Activated naive CD4-positive, alpha-beta T cell treated with anti-CD3 and anti-CD28 coated beads, Interleukin-2, amount 10 ng/mL, durations not matched to agents 7 days and 5 days (primary cell): ENCODE data around the gene STAC3.
"Not testable (repeated sequence)": the region's sequence is repeated elsewhere in the genome, so short reads cannot be mapped to it uniquely, and the experiment has no call there.

Experiments
- CTCF ChIA-PET: fragments of 350-600 bp; sonication (Branson Sonifier 250); formaldehyde crosslinking; loops from one replicate; lab custom pipeline; 2021; ENCODE audit warnings: antibody characterized with exemption; lab: Charles Lee
- DNase-seq: peaks from one replicate; pipeline ENCODE4 v3.0.0-alpha.2; 2020
- H3K27ac Mint-ChIP-seq: one replicate; pipeline ENCODE4 v1.8.0; 2021; ENCODE audit warnings: mild to moderate bottlenecking, moderate library complexity, mixed read lengths
- H3K27me3 Mint-ChIP-seq: one replicate; pipeline ENCODE4 v1.8.0; 2021; ENCODE audit warnings: mild to moderate bottlenecking, mixed read lengths
- H3K36me3 Mint-ChIP-seq: one replicate; pipeline ENCODE4 v1.8.0; 2021; ENCODE audit warnings: mixed read lengths
- H3K4me1 Mint-ChIP-seq: one replicate; pipeline ENCODE4 v1.8.0; 2021; ENCODE audit warnings: mixed read lengths
- H3K4me3 Mint-ChIP-seq: one replicate; pipeline ENCODE4 v1.8.0; 2021; ENCODE audit warnings: mild to moderate bottlenecking, moderate library complexity, mixed read lengths
- H3K9me3 Mint-ChIP-seq: one replicate; pipeline ENCODE4 v1.8.0; 2021; ENCODE audit warnings: mixed read lengths

STAC3 gene

DNA sequence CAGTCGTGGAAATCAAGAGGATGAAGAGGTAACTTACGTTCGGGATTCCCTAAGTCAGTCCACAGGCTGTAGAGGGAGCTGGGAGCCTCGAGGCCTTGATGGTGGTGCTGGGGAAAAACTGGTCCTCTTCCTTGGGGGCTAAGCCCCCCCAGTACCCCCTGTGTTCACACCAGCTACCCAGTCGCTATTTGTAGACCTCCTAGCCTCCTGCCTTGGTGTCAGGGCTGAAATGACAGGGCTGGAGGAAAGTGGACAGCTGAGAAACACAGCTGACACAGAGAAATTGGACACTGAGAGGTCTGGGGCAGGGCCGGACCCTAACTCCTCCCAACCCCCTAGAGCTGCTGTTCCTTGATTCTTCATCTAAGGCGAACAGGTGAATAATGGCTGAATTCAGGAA lies at the start of gene STAC3:
TSS of gene STAC3 (minus strand) at position 232 of the 400 bp plus-strand sequence. CDS start 1,551 bp downstream, outside the sequence.
- H3K27ac Mint-ChIP-seq: no peak within 1 kb of the TSS
- no peak for DNase-seq
- no peak within 1 kb of the TSS for H3K4me3 Mint-ChIP-seq
- H3K9me3 Mint-ChIP-seq: no peaks in the 10 kb centered on the region
- peaks cover 7% of the 10 kb centered on the region for H3K36me3 Mint-ChIP-seq
- CTCF ChIA-PET: interaction anchor here (0.9 to 4.6 kb wide), 9 partner anchors 8 to 202 kb away, joined by 3 to 21 read pairs (median 4); no protein-coding TSS in a partner anchor
- no peaks in the 10 kb centered on the region for H3K27me3 Mint-ChIP-seq
- peaks cover 10% of the 10 kb centered on the region for H3K4me1 Mint-ChIP-seq

DNA sequence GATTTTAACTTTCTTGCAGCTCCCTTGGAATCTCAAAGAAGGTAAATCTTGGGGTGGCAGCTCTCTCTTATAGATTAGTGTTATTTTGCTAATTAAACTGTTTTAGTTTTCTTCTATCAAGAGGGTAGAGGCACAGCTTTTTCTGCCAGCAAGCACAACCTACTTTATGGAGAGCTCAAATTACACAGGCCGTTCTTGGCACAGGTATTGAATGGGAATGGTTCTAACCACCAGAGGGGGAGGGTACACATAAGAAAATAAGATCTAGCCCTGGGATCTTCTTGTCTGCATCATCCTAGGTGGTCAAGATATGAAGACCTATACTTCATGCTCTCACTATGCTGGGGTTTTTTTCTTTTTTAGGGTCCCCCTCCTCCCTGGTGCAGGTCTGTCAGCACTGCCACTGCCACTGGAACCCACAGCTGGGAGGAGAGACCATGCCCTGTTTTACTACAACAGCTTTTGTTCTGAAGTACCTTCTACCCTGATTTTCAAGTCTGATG lies 48.6 kb upstream of the STAC3 start:
- Mint-ChIP-seq H3K4me3 (no peak overlapping the region), H3K27ac (no peak overlapping the region), H3K27me3 (no peaks in the 10 kb centered on the region), H3K36me3 (peaks cover 56% of the 10 kb centered on the region), H3K9me3 (no peaks in the 10 kb centered on the region), H3K4me1 (no peaks in the 10 kb centered on the region)
- no peak for DNase-seq
- CTCF ChIA-PET: interaction anchor here (1.0 to 1.8 kb wide), 3 partner anchors 13 to 159 kb away, joined by 3 to 5 read pairs (median 4); no protein-coding TSS in a partner anchor

DNA sequence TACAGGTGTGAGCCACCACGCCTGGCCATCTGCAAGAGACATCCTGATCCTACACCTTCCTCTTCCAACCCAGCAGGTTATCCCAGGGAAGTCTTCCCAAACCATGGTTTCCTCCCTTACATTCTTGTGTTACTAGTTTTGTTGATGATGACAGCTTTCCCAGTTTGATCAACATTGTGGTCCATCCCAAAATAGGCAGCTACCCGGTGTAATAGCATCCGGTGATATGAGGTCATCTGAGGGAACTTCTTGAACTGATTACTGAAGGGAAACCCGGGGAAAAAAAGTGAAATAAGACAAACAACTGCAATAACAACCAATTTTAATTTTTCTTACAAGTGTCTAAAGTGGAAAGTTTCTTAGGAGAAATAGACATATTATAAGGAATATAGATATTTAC lies 45.3 kb upstream of the STAC3 start:
- Mint-ChIP-seq H3K27ac (no peak overlapping the region), H3K4me3 (no peak overlapping the region), H3K27me3 (no peaks in the 10 kb centered on the region), H3K36me3 (peaks cover 48% of the 10 kb centered on the region), H3K9me3 (no peaks in the 10 kb centered on the region), H3K4me1 (no peaks in the 10 kb centered on the region)
- DNase-seq: no peak
- CTCF ChIA-PET: no interaction called here

DNA sequence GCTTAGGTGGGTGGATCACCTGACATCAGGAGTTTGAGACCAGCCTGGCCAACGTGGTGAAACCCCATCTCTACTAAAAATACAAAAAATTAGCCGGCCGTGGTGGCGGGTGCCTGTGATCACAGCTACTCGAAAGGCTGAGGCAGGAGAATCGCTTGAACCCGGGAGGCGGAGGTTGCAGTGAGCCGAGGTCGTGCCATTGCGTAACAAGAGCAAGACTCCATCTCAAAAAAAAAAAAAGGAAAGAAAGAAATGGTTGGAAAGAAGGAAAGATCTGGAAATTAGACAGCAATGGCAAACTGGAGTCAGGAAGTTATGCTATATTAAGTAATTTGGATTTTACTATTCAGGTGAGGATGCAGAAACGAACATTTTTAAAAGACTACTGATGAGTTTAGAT lies 31.1 kb upstream of the STAC3 start:
- H3K9me3 Mint-ChIP-seq, H3K4me3 Mint-ChIP-seq, DNase-seq, H3K27me3 Mint-ChIP-seq: not testable (repeated sequence)
- Mint-ChIP-seq H3K27ac (peak overlapping the region; percentile 69), H3K4me1 (peaks cover 20% of the 10 kb centered on the region), H3K36me3 (peaks cover 69% of the 10 kb centered on the region)
- CTCF ChIA-PET: interaction anchor here (0.8 to 1.2 kb wide), 2 partner anchors 171 to 176 kb away, joined by 3 read pairs; no protein-coding TSS in a partner anchor

DNA sequence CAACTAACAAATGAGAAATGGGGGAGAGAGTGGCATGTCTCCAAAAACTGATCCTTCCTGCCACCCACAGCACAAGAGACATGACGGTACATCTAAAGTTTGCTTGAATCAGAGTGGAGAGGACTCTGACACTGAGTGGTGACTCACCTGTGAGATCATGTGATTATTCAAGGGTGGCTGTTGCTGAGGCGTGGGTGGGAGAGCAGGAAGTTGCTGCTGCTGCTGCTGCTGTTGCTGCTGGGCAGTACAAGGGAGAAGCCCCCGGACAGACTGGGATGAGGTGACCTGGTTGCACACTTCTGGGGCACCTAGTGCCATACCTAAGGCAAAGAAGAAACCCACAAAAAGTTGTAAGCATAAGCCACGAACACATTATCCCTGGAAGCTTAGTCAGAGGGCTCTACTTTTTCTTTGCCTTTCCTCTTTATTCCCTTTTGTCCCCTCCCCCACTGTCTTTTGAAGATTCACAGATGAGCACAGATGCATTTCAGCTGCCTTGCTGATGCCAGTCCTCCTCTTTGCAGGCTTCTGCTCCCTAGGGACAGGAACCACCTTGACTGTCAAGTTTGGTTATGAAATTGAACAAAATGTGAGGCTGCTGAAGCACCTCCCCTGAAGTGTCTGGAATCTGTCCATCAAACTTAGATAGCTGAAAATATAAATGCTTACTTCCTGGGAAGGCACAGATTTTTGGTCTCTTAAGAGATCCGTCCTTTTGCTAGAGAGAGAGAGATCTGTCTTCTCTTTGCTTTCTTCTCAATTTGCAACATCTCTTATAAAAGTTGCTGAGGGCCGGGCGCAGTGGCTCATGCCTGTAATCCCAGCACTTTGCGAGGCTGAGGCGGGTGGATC lies 29.4 kb upstream of the STAC3 start:
- Mint-ChIP-seq H3K27ac (peak overlapping the region; percentile 91), H3K27me3 (no peaks in the 10 kb centered on the region), H3K36me3 (peaks cover 64% of the 10 kb centered on the region), H3K4me3 (peak overlapping the region; percentile 29), H3K4me1 (peaks cover 20% of the 10 kb centered on the region), H3K9me3 (no peaks in the 10 kb centered on the region)
- CTCF ChIA-PET: no interaction called here
- DNase-seq: peak; percentile 77

DNA sequence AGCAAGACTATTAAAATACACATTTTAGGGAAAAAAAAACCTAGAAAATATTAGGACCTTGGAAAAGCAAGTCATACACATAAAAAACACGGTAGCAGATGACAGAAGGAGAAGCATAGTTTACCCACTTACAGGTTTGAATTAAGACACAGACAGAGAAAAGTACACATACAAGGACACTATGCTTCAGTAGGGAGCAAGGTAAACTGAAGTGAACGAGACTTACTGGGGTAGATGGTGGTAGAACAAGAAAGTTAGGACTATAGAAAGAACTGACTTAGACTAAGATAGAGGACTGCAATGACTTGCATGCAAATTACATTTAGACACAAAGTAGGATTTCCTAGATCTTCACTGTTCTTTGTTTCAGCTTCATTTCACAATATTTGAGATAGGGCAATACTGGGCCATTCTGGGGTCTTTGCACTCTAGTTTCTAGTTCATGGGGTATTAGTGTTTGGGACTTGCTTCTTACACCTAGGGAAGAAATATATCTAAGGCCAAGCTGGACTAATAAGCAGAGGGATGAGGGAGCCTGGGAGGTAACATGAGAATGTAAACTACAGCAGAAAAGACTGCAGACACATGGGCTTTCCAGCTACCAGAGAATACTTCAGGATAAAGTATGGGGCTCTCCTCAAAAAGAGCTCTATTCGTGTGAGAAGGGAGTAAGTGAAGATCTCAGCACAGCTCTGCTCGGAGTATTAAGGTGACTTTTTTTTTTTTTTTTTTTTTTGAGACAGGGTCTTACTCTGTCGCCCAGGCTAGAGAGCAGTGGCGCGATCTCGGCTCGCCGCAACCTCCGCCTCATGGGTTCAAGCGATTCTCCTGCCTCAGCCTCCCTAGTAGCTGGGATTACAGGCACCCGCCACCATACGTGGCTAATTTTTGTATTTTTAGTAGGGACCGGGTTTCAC lies 27.7 kb upstream of the STAC3 start:
- H3K36me3 Mint-ChIP-seq: peaks cover 69% of the 10 kb centered on the region

DNA sequence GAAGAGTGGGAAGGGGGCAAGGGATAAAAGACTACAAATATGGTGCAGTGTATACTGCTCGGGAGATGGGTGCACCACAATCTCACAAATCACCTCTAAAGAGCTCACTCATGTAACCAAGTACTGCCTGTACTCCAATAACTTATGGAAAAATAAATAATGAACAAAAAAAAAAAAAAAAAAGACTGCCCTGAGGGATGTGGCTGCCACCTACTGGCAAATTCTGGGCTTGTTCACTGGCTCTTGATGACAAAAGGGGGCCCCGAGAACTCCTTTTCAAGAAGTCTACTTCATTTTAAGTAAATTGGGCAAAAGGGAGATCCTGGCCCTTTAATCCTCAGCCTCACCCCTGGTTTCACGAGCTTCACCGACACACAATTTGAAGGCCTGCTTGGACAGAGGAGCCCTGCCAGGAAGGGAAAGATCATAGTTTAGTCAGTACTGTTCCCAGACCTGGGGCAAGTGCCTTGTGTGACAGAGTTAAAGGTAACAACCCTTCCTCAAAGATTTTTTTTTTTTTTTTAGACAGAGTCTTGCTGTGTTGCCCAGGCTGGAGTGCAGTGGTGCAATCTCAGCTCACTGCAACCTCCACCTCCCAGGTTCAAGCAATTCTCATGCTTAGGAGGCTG lies 26.1 kb upstream of the STAC3 start:
- H3K27ac Mint-ChIP-seq: peak overlapping the region; percentile 42
- H3K4me1 Mint-ChIP-seq: peaks cover 20% of the 10 kb centered on the region
- DNase-seq: peak; percentile 44
- H3K27me3 Mint-ChIP-seq: no peaks in the 10 kb centered on the region
- no peak overlapping the region for H3K4me3 Mint-ChIP-seq
- H3K36me3 Mint-ChIP-seq: peaks cover 64% of the 10 kb centered on the region
- H3K9me3 Mint-ChIP-seq: no peaks in the 10 kb centered on the region
- CTCF ChIA-PET: interaction anchor here (1.3 to 3.1 kb wide), 4 partner anchors 10 to 176 kb away, joined by 5 to 10 read pairs (median 8); no protein-coding TSS in a partner anchor

More for the DNA sequence above, 27.7 kb upstream of the STAC3 start:
- no peak for DNase-seq
- Mint-ChIP-seq H3K27ac (no peak overlapping the region), H3K4me1 (peaks cover 20% of the 10 kb centered on the region), H3K27me3 (no peaks in the 10 kb centered on the region), H3K4me3 (no peak overlapping the region), H3K9me3 (no peaks in the 10 kb centered on the region)
- CTCF ChIA-PET: interaction anchor here (2.4 to 3.1 kb wide), 2 partner anchors 8 to 14 kb away, joined by 7 to 10 read pairs; no protein-coding TSS in a partner anchor

DNA sequence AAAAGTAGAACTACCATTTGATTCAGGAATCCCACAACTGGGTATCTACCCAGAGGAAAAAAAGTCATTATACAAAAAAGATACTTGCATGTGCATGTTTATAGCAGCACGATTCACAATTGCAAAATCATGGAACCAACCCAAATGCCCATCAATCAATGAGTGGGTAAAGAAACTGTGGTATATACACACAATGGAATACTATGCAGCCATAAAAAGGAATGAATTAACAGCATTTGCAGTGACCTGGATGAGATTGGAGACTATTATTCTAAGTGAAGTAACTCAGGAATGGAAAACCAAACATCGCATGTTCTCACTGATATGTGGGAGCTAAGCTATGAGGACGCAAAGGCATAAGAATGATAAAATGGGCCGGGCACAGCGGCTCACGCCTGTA lies 25.2 kb upstream of the STAC3 start:
- not testable (repeated sequence) for H3K27ac Mint-ChIP-seq, H3K9me3 Mint-ChIP-seq, H3K4me3 Mint-ChIP-seq, DNase-seq, H3K27me3 Mint-ChIP-seq
- peaks cover 63% of the 10 kb centered on the region for H3K36me3 Mint-ChIP-seq
- H3K4me1 Mint-ChIP-seq: peaks cover 19% of the 10 kb centered on the region
- CTCF ChIA-PET: interaction anchor here (3.1 kb wide), 1 partner anchor 11 kb away, joined by 7 read pairs; no protein-coding TSS in a partner anchor

DNA sequence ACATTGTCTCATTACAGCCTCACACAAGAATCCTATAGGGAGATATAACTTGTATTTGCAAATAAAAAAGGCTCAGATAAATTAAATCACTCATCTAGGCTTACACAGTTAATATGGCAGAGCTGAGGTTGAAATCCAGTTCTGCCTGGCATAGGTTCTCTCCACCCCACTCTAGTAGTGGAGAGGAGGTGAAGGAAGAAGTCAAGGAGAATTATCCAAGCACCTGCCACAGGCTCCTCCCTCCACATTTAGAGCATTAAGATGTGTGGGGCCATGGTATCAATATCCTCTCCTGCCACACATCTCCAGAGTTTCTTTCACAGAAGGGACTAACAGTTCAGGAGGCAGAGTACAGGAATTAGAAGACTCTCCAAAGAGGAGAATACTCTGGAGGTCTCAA lies 22.5 kb upstream of the STAC3 start:
- H3K27me3 Mint-ChIP-seq: no peaks in the 10 kb centered on the region
- H3K27ac Mint-ChIP-seq: peak overlapping the region; percentile 39

DNA sequence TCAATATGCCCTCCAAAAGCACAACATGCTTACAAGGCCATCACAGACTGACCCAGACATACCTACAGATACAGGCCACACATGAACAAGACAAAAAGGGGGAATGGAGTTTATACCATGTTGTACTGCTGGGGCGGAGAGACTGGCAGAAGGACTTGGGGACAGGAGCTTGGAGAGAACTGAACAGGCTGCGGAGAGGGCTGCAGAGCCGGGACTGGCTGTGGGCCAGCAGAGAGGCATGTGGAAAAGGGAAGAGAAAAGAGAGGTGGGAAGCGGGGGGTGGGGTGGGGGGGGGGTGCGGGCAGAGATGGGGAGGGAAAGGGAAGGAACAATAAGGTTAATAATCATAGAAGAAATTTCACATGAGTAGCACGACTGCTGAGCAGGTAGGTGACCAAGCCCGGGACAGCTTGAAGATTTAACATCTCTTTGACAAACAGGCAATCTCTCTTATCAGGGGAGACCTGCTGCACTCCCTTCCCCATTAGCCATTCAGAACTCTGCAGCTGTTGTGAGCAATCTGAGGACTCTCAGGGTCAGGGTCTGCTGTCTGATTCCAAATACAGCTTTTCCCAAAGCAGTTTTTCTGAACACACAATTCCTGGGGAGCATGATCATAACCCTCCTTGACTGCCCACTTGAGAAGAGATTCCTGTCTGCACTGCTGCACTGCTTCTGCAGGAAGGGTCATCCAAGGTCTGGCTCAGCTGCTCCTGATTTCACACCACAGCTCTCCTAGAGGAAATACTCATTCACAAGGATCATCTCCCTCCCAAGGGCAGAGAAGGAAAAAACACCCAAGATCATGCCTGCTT lies 21.6 kb upstream of the STAC3 start:
- Mint-ChIP-seq H3K27me3 (no peaks in the 10 kb centered on the region), H3K4me1 (no peaks in the 10 kb centered on the region), H3K36me3 (peaks cover 57% of the 10 kb centered on the region), H3K4me3 (no peak overlapping the region), H3K27ac (no peak overlapping the region), H3K9me3 (no peaks in the 10 kb centered on the region)
- no peak for DNase-seq
- CTCF ChIA-PET: interaction anchor here (1.2 to 2.5 kb wide), 4 partner anchors 30 to 186 kb away, joined by 3 to 6 read pairs (median 4); partner anchors contain the start of gene GLI1

More for the DNA sequence above, 22.5 kb upstream of the STAC3 start:
- Mint-ChIP-seq H3K9me3 (no peaks in the 10 kb centered on the region), H3K36me3 (peaks cover 60% of the 10 kb centered on the region), H3K4me3 (no peak overlapping the region), H3K4me1 (no peaks in the 10 kb centered on the region)
- CTCF ChIA-PET: interaction anchor here (1.4 to 2.5 kb wide), 2 partner anchors 31 to 185 kb away, joined by 3 to 6 read pairs; partner anchors contain the start of gene GLI1
- DNase-seq: no peak

DNA sequence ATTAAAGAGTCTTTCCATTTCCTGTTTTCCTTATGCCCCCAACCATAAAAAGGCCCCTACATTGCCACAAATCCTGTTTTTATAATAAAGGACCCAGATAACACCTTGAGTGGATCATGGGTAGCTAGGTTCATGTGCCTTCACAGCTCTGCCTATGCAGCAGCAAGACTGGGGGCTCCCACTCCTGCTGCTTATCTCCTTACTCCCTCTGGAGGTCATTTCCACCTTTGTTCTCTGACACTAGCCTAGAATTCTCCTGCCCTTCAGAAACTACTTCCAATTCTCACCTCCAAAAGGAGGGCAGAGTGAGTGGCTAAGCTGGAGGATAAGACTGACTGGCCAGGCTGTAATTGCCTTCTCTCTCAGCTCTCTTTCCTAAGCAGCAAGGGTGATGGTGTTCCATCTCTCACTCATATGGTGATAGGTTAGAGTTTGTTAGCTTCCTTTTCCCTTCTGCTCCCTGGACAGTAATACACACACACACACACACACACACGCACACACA lies 20.0 kb upstream of the STAC3 start:
- H3K27ac Mint-ChIP-seq: no peak overlapping the region
- H3K27me3 Mint-ChIP-seq: no peaks in the 10 kb centered on the region
- CTCF ChIA-PET: interaction anchor here (0.7 to 1.6 kb wide), 4 partner anchors 159 to 185 kb away, joined by 3 to 4 read pairs (median 4); partner anchors contain the start of gene INHBE
- peaks cover 50% of the 10 kb centered on the region for H3K36me3 Mint-ChIP-seq
- DNase-seq: no peak
- H3K9me3 Mint-ChIP-seq: no peaks in the 10 kb centered on the region
- H3K4me1 Mint-ChIP-seq: no peaks in the 10 kb centered on the region
- no peak overlapping the region for H3K4me3 Mint-ChIP-seq

DNA sequence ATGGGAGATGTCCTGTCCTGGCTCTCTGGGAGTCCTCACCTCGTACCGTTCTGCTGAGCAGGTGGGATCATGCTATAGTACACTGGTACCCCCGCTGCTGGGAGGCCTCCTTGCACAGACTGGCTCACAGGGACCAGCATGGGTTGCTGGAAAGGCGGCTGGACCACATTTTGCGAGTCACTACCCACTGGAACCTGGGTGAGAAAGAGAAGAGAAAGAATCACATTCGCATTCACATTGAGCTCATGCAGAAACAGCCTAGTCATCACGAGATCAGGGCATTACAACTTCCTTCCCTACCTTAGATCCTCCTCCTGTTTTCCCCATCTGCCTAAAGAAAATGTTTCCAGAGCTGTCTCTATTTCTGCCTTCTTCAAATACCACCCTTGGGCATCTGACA lies 17.3 kb upstream of the STAC3 start:
- DNase-seq: no peak
- CTCF ChIA-PET: interaction anchor here (9.5 kb wide), 1 partner anchor 185 kb away, joined by 90 read pairs; the partner anchor contains the start of gene INHBE
- peaks cover 4% of the 10 kb centered on the region for H3K4me1 Mint-ChIP-seq

More for the DNA sequence above, 17.3 kb upstream of the STAC3 start:
- H3K36me3 Mint-ChIP-seq: peaks cover 47% of the 10 kb centered on the region
- H3K27ac Mint-ChIP-seq: no peak overlapping the region
- no peak overlapping the region for H3K4me3 Mint-ChIP-seq
- H3K9me3 Mint-ChIP-seq: no peaks in the 10 kb centered on the region
- no peaks in the 10 kb centered on the region for H3K27me3 Mint-ChIP-seq
